ENCODE data around the gene RSPRY1.

RSPRY1 gene

GRCh38 chr16:57244767-57245471 is 58.8 kb downstream of the RSPRY1 start, which contains the start of gene ARL2BP:
TSS of gene ARL2BP (plus strand) at chr16:57245259. CDS start at chr16:57245368, 109 bp downstream.
- peak; percentile 99 for DNase-seq (ENCODE audit: low spot score)
- Histone ChIP-seq H3K4me3 (peak within 1 kb of the TSS; percentile 83), H3K27ac (peak within 1 kb of the TSS; percentile 96 to 97)
- no peak for TF ChIP-seq CTCF (IDR thresholded peaks at IDR 0.05)

GRCh38 chr16:57245472-57246113 is 59.5 kb downstream of the RSPRY1 start:
- TF ChIP-seq CTCF (IDR thresholded peaks at IDR 0.05) = no peak
- peak overlapping the region; percentile 83 for H3K4me3 ChIP-seq
- peak overlapping the region; percentile 96 to 97 for H3K27ac ChIP-seq
- DNase-seq (ENCODE audit: low spot score) = no peak

GRCh38 chr16:57251352-57251751 is 65.2 kb downstream of the RSPRY1 start:
- H3K4me3 ChIP-seq = no peak overlapping the region
- H3K27ac ChIP-seq = no peak overlapping the region
- TF ChIP-seq CTCF (IDR thresholded peaks at IDR 0.05) = no peak
- no peak for DNase-seq (ENCODE audit: low spot score)

GRCh38 chr16:57252148-57252721 is 66.1 kb downstream of the RSPRY1 start:
- no peak for TF ChIP-seq CTCF (IDR thresholded peaks at IDR 0.05)
- no peak overlapping the region for H3K4me3 ChIP-seq
- H3K27ac ChIP-seq = no peak overlapping the region
- no peak for DNase-seq (ENCODE audit: low spot score)

- DNase-seq (ENCODE audit: low spot score) = no peak
- no peak for TF ChIP-seq CTCF (IDR thresholded peaks at IDR 0.05)
- no peak overlapping the region for H3K27ac ChIP-seq
These were observed 67.3 kb downstream of the RSPRY1 start for GRCh38 chr16:57253466-57253865.

GRCh38 chr16:57255686-57256415 is 69.7 kb downstream of the RSPRY1 start:
- Histone ChIP-seq H3K4me3 (no peak overlapping the region), H3K27ac (no peak overlapping the region)
- no peak for TF ChIP-seq CTCF (IDR thresholded peaks at IDR 0.05)
- DNase-seq (ENCODE audit: low spot score) = no peak

More at GRCh38 chr16:57253466-57253865, 67.3 kb downstream of the RSPRY1 start:
- no peak overlapping the region for H3K4me3 ChIP-seq
